Astrocyte (in vitro differentiated cells and primary cell): ENCODE results near the gene GHDC.

Source experiments
- EZH2 ChIP-seq: IDR thresholded peaks from 2 replicates; pipeline ENCODE4 v1.6.1; 2012; ENCODE audit warnings: mild to moderate bottlenecking, low read length, inconsistent platforms; ENCODE audit not compliant: insufficient read depth
- TF ChIP-seq, protein P1 (sequence below): IDR thresholded peaks from 2 replicates; pipeline ENCODE4 v1.5.1; 2011; ENCODE audit warnings: low read depth, mild to moderate bottlenecking, inconsistent platforms, low read length, moderate library complexity; ENCODE audit not compliant: insufficient read depth

DNA sequence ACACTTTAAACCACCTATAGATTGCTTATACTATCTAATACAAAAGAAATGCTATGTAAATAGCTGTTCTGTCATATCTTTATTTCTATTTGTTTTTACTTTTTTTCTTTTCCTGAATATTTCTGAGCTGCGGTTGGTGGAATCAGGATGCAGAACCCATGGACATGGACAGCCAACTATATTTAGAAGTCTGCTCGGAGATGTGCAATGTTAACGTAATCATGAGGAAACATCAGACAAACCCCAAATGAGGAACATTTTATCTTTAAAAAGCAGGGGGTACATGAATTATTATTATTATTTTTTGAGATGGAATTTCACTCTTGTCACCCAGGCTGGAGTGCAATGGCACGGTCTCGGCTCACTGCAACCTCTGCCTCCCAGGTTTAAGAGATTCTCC, 31.4 kb upstream of the GHDC start:
- TF ChIP-seq, protein P1, sequence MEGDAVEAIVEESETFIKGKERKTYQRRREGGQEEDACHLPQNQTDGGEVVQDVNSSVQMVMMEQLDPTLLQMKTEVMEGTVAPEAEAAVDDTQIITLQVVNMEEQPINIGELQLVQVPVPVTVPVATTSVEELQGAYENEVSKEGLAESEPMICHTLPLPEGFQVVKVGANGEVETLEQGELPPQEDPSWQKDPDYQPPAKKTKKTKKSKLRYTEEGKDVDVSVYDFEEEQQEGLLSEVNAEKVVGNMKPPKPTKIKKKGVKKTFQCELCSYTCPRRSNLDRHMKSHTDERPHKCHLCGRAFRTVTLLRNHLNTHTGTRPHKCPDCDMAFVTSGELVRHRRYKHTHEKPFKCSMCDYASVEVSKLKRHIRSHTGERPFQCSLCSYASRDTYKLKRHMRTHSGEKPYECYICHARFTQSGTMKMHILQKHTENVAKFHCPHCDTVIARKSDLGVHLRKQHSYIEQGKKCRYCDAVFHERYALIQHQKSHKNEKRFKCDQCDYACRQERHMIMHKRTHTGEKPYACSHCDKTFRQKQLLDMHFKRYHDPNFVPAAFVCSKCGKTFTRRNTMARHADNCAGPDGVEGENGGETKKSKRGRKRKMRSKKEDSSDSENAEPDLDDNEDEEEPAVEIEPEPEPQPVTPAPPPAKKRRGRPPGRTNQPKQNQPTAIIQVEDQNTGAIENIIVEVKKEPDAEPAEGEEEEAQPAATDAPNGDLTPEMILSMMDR, result no peak
- TF ChIP-seq EZH2, result no peak
